ENCODE data around the gene COLQ. TPM values are rescaled to one million over a fixed set of nuclear protein-coding genes. Genes with fewer than 3 reads are reported as not detected.

COLQ gene
- 0.15 and 0.66 TPM in 2 replicates for total RNA-seq

GRCh38 chr3:15521573-15521965, at the start of gene COLQ:
Gene COLQ, minus strand, starts transcription at chr3:15521706. Its CDS starts 81 bp downstream, at chr3:15521625.

GRCh38 chr3:15427182-15427880, 94.2 kb downstream of the COLQ start, which contains the start of the genes EAF1 and METTL6:
Gene EAF1, plus strand, starts transcription at chr3:15427598. Its CDS starts 182 bp downstream, at chr3:15427780.
Gene METTL6, minus strand, starts transcription at chr3:15427544. Its CDS starts 1,033 bp downstream, at chr3:15426511.

Other genes starting within 250 kb of the COLQ start
- 26.5 and 44.7 TPM in 2 replicates for gene SH3BP5, start 189.1 kb downstream of the COLQ start, total RNA-seq
- 27.8 and 36.1 TPM in 2 replicates for gene METTL6, start 94.2 kb downstream of the COLQ start, total RNA-seq
- gene EAF1, start 94.1 kb downstream of the COLQ start, total RNA-seq: 15.3 and 23.0 TPM in 2 replicates
- gene HACL1, start 79.9 kb upstream of the COLQ start, total RNA-seq: 14.4 and 28.5 TPM in 2 replicates
- 25.3 and 32.6 TPM in 2 replicates for gene BTD, start 80.0 kb upstream of the COLQ start, total RNA-seq

Measured in smooth muscle cell of trachea (primary cell).